Effector memory CD4-positive, alpha-beta T cell (primary cell): ENCODE results near the gene GRIN2C.

ENCODE experiments used
- DNase-seq, 3 donors: peaks; one replicate each; pipeline ENCODE4 v3.0.0-alpha.2; 2020
- H3K27ac ChIP-seq: 2 replicates; pipeline ENCODE4 v1.7.0; 2013; ENCODE audit warnings: mild to moderate bottlenecking, low read length, moderate library complexity; ENCODE audit not compliant: insufficient read depth, poor library complexity, severe bottlenecking
- H3K27me3 ChIP-seq: replicated peaks from 2 replicates; pipeline ENCODE4 v1.7.0; 2013; ENCODE audit warnings: mild to moderate bottlenecking, low read length; ENCODE audit not compliant: insufficient read depth, control insufficient read depth, poor library complexity, severe bottlenecking
- H3K36me3 ChIP-seq: 2 replicates; pipeline ENCODE4 v1.7.0; 2013; ENCODE audit warnings: mild to moderate bottlenecking, low read length, moderate library complexity; ENCODE audit not compliant: control insufficient read depth, insufficient read depth
- H3K4me1 ChIP-seq: 2 replicates; pipeline ENCODE4 v1.7.0; 2013; ENCODE audit warnings: low read length, mild to moderate bottlenecking; ENCODE audit not compliant: control insufficient read depth, insufficient read depth, poor library complexity, severe bottlenecking
- H3K4me3 ChIP-seq: 2 replicates; pipeline ENCODE4 v1.7.0; 2013; ENCODE audit warnings: low read length, low read depth, mild to moderate bottlenecking; ENCODE audit not compliant: insufficient read depth, poor library complexity, severe bottlenecking
- H3K9me3 ChIP-seq: 2 replicates; pipeline ENCODE4 v1.7.0; 2013; ENCODE audit warnings: mild to moderate bottlenecking, low read length, moderate library complexity; ENCODE audit not compliant: control insufficient read depth

GRIN2C gene

GRCh38 chr17:74803388-74803930, 56.2 kb downstream of the GRIN2C start:
- Histone ChIP-seq H3K27me3 (no peaks in the 10 kb centered on the region), H3K4me1 (no peaks in the 10 kb centered on the region), H3K27ac (no peak overlapping the region), H3K9me3 (no peaks in the 10 kb centered on the region), H3K36me3 (peaks cover 42% of the 10 kb centered on the region), H3K4me3 (no peak overlapping the region)
- no peak for DNase-seq

- Histone ChIP-seq H3K36me3 (peaks cover 55% of the 10 kb centered on the region), H3K4me3 (no peak overlapping the region), H3K27ac (no peak overlapping the region), H3K27me3 (no peaks in the 10 kb centered on the region), H3K9me3 (no peaks in the 10 kb centered on the region), H3K4me1 (no peaks in the 10 kb centered on the region)
- DNase-seq, result no peak
These were observed 57.8 kb downstream of the GRIN2C start for GRCh38 chr17:74801896-74802295.

GRCh38 chr17:74800531-74800930, 59.2 kb downstream of the GRIN2C start:
- H3K27ac ChIP-seq, result no peak overlapping the region
- peaks cover 67% of the 10 kb centered on the region for H3K36me3 ChIP-seq
- DNase-seq, result no peak
- no peaks in the 10 kb centered on the region for H3K27me3 ChIP-seq
- no peaks in the 10 kb centered on the region for H3K9me3 ChIP-seq
- no peaks in the 10 kb centered on the region for H3K4me1 ChIP-seq
- no peak overlapping the region for H3K4me3 ChIP-seq

- no peaks in the 10 kb centered on the region for H3K27me3 ChIP-seq
- no peaks in the 10 kb centered on the region for H3K9me3 ChIP-seq
- H3K36me3 ChIP-seq, result peaks cover 73% of the 10 kb centered on the region
- H3K27ac ChIP-seq, result no peak overlapping the region
- DNase-seq, result no peak
- no peak overlapping the region for H3K4me3 ChIP-seq
- H3K4me1 ChIP-seq, result no peaks in the 10 kb centered on the region
These were observed 60.6 kb downstream of the GRIN2C start for GRCh38 chr17:74799097-74799496.

GRCh38 chr17:74798239-74798707, 61.4 kb downstream of the GRIN2C start:
- Histone ChIP-seq H3K27me3 (no peaks in the 10 kb centered on the region), H3K4me1 (no peaks in the 10 kb centered on the region), H3K36me3 (peaks cover 78% of the 10 kb centered on the region), H3K9me3 (no peaks in the 10 kb centered on the region), H3K27ac (no peak overlapping the region), H3K4me3 (no peak overlapping the region)
- no peak for DNase-seq

GRCh38 chr17:74797824-74798223, 61.9 kb downstream of the GRIN2C start:
- Histone ChIP-seq H3K4me1 (no peaks in the 10 kb centered on the region), H3K27me3 (no peaks in the 10 kb centered on the region), H3K36me3 (peaks cover 83% of the 10 kb centered on the region), H3K4me3 (no peak overlapping the region), H3K9me3 (no peaks in the 10 kb centered on the region), H3K27ac (no peak overlapping the region)
- DNase-seq, result no peak

- H3K27ac ChIP-seq, result no peak overlapping the region
- H3K27me3 ChIP-seq, result no peaks in the 10 kb centered on the region
- H3K4me1 ChIP-seq, result no peaks in the 10 kb centered on the region
- no peak overlapping the region for H3K4me3 ChIP-seq
- no peak for DNase-seq
- peaks cover 84% of the 10 kb centered on the region for H3K36me3 ChIP-seq
- no peaks in the 10 kb centered on the region for H3K9me3 ChIP-seq
These were observed 62.8 kb downstream of the GRIN2C start for GRCh38 chr17:74796866-74797265.

GRCh38 chr17:74796211-74796610, 63.5 kb downstream of the GRIN2C start:
- H3K9me3 ChIP-seq, result no peaks in the 10 kb centered on the region
- no peak overlapping the region for H3K4me3 ChIP-seq
- peaks cover 80% of the 10 kb centered on the region for H3K36me3 ChIP-seq
- H3K27ac ChIP-seq, result no peak overlapping the region
- no peak for DNase-seq
- H3K4me1 ChIP-seq, result peaks cover 3% of the 10 kb centered on the region
- H3K27me3 ChIP-seq, result no peaks in the 10 kb centered on the region

GRCh38 chr17:74795327-74796020, 64.2 kb downstream of the GRIN2C start:
- no peaks in the 10 kb centered on the region for H3K27me3 ChIP-seq
- no peaks in the 10 kb centered on the region for H3K9me3 ChIP-seq
- peaks cover 72% of the 10 kb centered on the region for H3K36me3 ChIP-seq
- no peak overlapping the region for H3K27ac ChIP-seq
- H3K4me3 ChIP-seq, result no peak overlapping the region
- no peak for DNase-seq
- peaks cover 10% of the 10 kb centered on the region for H3K4me1 ChIP-seq

- Histone ChIP-seq H3K4me3 (no peak overlapping the region), H3K4me1 (peaks cover 11% of the 10 kb centered on the region), H3K27ac (no peak overlapping the region), H3K36me3 (peaks cover 51% of the 10 kb centered on the region), H3K9me3 (no peaks in the 10 kb centered on the region), H3K27me3 (no peaks in the 10 kb centered on the region)
- DNase-seq, result no peak
These were observed 67.0 kb downstream of the GRIN2C start for GRCh38 chr17:74792586-74793105.
